Measurements from ENCODE around the gene CD93. TPM values are rescaled to one million over a fixed set of nuclear protein-coding genes. Genes with fewer than 3 reads are reported as not detected.

Gene CD93
- total and polyA plus RNA-seq, 2 of the 8 experiments (the other 6 are each of a cell fraction or from before 2014, with no cell fraction given): under 0.01 to 0.07 TPM

- TF ChIP-seq ZNF274 (IDR thresholded peaks at IDR 0.05; ENCODE audit: borderline replicate concordance, extremely low read depth, low read length): no peak
Observed at GRCh38 chr20:23052904-23053303, 33.2 kb downstream of the CD93 start (continued).

Measured in H1 (cell line).